NCI-H345 (cell line): ENCODE results near the gene NME4.
A peak's percentile ranks its signal among the peaks of the same experiment; 100 is the strongest.
"Not testable (repeated sequence)": the region's sequence is repeated elsewhere in the genome, so short reads cannot be mapped to it uniquely, and the experiment has no call there.

Experiments
- DNase-seq: peaks from one replicate; lab custom pipeline; 2025; lab: John Stamatoyannopoulos, UW

NME4 gene

DNA sequence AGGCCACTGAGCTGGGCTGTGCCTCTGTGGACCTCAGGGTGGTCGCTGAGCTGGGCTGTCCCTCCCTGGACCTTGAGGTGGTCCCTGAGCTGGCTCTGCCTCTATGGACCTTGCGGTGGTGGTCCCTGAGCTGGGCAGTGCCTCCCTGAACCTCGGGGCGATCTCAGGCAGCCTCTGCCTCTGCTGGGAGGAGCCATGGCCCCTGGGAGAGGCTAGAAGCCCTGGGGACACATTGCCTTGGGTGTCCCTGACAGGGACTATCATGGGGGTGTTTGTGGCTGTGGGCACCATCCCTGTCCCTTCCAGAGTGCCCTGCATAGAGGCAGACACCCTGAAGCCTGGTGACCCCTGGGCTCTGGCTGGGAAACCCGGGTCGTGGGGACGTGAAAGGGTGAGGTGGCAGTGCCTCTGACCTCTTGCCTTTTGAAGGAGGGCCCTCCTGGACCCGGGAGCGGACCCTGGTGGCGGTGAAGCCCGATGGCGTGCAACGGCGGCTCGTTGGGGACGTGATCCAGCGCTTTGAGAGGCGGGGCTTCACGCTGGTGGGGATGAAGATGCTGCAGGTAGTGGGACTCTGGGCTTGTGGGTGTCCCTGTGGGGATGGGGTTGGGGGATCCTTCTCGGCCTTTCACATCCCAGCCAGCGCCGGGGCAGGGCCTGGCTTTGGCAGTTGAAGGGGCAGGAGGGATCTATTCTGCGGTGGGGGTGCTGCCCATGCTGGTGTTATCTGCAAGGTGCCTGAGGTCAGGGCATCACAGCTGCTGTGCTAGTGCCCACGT, 1.8 kb downstream of the NME4 start:
- no peak for DNase-seq

DNA sequence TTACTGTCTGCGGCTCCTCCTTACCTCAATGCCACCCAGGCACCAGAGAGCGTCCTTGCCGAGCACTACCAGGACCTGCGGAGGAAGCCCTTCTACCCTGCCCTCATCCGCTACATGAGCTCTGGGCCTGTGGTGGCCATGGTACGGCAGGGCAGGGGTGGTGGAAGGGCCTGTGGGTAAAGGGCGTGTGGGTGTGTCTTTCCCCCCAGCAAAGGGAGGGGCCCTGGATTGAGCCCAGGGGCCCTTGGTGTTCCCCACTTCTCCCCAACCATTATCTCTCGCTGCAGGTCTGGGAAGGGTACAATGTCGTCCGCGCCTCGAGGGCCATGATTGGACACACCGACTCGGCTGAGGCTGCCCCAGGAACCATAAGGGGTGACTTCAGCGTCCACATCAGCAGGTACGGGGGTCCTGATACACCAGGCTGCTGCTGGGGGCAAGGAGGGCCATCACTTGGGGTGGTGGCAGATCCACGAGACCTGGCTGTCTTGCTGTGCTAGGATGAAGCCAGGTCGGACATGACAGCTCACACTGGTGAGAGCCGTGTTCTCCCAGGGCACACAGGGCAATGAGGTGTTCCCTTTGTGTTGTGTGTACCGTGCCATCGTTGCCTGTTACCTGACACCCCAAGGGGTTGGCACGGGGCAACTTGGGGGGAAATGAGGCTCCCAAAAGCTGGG, 2.5 kb downstream of the NME4 start:
- DNase-seq, result no peak

DNA sequence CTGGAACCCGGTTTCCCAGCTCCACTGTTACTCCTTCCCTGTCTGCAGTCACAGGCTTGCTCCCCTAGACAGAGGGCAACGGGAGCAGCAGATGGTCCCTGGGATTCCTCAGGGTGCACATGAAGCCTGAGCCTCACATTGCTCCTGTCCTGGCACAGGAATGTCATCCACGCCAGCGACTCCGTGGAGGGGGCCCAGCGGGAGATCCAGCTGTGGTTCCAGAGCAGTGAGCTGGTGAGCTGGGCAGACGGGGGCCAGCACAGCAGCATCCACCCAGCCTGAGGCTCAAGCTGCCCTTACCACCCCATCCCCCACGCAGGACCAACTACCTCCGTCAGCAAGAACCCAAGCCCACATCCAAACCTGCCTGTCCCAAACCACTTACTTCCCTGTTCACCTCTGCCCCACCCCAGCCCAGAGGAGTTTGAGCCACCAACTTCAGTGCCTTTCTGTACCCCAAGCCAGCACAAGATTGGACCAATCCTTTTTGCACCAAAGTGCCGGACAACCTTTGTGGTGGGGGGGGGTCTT, 3.1 kb downstream of the NME4 start:
- DNase-seq, result no peak

DNA sequence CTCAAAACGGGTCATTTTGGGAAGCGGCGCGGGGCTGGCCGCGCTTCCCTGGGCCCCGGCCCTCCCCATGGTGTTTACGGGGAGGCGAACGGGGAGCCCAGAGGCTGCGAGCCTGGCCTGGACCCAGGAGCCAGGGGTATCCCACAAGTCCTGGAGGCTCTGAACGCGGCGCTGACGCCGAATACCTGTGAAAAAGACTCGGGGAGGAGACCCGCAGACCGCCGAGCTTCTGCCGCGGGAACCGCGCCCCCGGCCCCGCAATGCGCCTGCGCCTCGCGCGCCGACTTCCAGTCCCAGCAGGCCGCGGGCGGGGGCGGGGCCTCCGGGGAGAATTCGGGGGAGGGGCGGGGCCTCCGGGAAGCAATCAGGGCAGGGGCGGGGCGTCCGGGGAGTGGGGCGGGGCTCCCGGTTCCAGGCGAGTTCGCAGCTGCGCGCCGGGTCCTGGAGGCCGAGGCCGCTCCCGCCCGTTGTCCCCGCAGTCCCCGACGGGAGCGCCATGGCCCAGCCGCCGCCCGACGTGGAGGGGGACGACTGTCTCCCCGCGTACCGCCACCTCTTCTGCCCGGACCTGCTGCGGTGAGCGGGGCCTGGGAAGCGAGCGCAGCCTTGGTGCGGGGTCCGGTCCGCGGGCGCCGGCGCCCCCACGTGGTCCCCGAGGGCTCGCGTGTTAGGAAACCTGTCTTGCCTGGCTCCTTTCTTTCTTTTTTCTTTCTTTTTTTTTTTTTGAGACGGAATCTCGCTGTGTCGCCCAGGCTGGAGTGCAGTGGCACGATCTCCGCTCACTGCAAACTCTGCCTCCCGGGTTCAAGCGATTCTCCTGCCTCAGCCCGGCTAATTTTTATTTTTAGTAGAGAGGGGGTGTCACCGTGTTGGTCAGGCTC, 4.7 kb downstream of the NME4 start, which contains the start of gene DECR2:
TSS of gene DECR2 (plus strand) at position 418 of the 881 bp plus-strand sequence. CDS start at position 497, 79 bp downstream.
- peak; percentile 89 for DNase-seq

DNA sequence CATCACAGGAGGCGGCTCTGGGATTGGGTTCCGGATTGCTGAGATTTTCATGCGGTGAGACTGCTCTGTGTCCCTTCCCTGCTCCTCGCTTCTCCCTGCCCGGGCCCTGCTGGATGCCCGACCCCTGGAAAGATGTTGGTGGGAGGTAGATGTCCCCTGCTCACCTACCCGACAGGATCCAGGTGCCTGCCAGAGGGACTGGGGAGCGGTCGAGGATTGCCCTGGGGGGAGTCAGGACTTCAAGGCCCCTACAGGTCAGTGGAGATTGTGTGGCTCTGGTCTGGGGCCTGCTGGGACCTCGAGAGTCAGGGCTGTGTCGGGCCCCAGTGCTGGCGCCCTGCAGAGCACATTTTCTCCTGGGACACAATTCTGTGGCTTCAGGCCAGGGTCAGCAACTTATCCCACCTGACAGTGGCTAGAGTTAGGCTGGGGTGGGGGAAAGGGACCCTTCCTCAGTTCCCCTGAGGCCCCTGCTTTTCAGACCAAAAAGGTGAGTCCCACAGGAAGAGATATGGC, 8.0 kb downstream of the NME4 start:
- no peak for DNase-seq

DNA sequence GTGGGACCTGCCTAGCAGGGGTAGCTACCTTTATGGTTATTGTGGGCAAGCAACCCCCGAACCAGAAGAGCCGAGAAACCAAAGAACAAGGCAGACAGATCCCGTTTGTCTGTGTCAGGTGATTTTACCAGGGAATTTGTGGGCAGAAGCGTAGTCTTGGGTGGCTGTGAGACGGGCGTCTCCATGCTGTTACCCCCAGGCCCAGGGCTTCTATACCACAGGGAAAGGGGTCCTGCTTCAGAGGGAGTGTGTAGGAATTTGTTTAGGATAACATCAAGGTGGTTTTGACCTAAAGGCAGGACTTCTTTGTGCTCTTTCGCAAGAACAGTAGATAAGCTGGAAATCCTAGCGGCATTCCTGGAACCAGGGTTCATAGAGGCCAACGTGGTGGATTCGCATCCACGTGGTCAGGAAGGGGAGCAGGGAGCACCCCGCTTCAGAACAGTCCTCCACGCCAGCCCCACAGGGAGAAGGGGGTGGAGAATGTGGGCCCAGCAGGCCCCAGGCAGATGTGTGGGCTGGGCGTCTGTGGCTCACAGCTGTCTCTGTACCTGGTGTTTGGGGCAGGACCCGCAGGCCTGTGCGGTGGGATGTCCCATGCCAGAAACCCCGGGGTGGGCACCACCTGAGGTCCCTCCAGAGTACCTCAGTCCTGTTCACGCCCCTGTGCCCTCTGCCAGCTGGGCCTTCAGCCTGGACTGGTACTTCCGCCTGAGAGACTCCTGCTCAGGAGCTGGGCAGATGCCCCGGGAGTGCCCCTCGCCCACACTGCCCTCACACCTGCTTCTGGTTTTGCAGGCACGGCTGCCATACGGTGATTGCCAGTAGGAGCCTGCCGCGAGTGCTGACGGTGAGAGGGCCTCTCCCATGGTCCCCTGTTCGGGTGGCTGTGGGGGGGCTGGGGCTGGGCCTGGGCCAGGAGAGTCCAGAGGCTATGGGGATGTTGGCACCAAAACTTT, 8.8 kb downstream of the NME4 start:
- no peak for DNase-seq

DNA sequence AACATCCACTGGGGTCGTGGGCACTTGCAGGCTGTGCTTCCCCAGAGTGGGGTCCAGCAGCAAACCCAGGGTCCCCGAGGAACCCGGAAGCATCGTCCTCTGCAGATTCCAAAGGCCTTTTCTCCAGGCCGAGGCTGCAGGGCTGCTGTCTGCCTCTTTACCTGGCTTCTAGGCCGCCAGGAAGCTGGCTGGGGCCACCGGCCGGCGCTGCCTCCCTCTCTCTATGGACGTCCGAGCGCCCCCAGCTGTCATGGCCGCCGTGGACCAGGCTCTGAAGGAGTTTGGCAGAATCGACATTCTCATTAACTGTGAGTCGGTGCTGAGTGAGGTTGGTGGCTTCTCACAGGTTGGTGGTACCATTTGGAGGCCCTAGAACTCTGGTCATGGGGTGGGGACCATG, 10.3 kb downstream of the NME4 start:
- DNase-seq, result no peak

DNA sequence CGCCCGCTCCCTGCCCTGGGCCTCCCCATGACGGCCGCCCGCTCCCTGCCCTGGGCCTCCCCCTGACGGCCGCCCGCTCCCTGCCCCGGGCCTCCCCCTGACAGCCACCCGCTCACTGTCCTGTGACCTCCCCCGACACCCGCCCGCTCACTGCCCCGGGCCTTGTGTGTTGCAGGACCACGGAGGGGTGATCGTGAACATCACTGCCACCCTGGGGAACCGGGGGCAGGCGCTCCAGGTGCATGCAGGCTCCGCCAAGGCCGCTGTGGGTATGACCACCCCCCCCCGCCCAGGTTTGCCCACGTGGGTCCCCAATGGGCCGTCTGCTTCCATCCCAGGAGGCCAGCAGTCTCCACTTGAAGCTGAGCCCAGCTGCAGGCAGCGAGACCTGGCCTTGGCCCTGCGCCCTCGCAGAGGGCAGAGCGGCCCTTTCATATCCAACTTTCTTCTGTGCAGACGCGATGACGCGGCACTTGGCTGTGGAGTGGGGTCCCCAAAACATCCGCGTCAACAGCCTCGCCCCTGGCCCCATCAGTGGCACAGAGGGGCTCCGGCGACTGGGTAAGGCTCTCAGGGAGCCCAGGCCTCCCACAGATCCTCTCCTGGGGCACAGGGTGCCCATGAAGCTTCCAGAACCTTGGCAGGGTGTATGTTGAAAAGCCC, 13.6 kb downstream of the NME4 start:
- no peak for DNase-seq

DNA sequence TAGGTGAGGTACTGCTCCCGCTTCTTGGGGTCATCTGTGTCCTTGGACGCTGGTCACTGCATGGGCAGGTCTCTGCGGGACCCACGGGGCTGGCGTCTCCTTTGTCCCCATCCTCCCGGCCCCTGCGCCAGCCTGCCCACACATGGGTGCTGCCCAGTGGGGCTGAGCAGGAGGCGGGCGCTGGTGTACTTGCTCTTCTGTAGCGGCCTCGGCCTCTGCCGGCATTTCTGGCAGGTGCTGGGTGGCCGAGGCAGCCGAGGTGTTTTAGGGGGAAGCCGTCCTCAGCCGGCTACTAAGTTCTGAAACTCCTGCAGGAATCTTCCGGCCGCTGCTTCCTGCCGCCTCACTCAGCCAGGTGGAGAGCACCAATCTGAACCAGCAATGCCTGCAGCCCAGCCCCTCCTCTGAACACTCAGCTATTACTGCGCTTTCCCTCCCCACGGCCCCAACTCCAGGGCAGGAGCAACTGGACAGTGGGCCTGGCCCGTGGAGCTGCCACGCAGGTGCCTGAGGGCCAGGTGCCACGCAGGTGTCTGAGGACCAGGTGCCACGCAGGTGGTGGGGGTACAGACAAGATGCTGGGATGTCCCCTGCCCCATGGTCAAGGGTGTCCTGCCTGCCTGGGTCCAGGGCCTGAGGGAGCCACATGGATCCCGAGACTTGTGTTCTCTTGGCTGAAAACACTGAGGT, 14.7 kb downstream of the NME4 start:
- no peak for DNase-seq

DNA sequence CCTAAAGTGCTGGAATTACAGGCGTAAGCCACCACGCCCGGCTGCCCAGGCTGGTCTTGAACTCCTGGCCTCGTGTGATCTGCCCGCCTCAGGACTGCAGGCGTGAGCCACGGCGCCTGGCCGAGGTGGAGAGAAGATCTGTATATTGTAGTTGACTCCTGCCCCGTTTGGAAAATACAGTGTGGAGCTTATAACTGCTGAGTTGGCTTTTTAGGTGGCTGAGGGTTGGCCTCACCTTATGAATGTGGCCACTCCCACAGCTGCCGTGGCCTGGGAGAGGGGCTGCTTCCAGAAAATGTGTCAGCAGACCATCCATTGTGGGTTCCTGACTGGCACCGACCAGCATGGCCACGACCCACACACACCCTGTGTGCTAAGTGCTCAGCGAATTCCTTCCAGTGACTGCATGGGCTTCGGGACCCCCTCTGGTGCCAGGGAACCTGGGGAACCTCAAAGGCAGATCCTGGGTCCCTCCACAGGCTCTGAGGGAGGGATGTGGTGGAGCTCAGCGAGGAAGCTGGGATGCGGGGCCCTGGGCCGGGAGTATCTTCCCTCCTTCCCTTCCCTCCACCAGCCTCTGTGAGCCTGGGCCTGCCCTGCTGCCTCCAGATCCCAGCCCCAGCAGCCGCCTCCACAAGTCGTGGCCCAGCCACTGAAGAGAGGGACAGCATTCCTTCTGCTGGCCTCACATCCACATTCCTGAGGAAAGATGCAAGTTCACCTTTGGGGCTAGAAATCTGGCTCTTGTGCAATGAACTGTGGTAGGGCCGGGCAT, 17.6 kb downstream of the NME4 start:
- no peak for DNase-seq

DNA sequence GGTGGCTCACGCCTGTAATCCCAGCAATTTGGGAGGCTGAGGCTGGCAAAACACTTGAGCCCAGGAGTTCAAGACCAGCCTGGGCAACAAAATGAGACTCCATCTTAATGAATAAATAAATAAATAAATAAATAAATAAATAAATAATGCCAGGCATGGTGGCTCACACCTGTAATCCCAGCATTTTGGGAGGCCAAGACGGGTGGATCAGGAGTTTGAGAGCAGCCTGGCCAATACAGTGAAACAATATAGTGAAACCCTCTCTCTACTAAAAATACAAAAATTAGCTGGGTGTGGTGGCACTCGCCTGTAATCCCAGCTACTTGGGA, 18.1 kb downstream of the NME4 start:
- DNase-seq, result not testable (repeated sequence)

DNA sequence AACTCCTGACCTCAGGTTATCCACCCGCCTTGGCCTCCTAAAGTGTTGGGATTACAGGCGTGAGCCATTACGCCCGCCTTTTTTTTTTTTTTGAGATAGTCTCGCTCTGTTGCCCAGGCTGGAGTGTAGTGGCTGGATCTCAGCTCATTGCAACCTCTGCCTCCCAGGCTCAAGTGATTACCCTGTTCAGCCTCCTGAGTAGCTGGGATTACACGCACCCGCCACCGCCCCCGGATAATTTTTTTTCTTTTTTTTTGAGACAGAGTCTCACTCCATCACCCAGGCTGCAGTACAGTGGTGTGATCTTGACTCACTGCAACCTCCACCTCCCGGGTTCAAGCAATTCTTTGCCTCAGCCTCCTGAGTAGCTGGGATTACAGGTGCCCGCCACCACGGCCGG, 25.2 kb downstream of the NME4 start:
- not testable (repeated sequence) for DNase-seq

DNA sequence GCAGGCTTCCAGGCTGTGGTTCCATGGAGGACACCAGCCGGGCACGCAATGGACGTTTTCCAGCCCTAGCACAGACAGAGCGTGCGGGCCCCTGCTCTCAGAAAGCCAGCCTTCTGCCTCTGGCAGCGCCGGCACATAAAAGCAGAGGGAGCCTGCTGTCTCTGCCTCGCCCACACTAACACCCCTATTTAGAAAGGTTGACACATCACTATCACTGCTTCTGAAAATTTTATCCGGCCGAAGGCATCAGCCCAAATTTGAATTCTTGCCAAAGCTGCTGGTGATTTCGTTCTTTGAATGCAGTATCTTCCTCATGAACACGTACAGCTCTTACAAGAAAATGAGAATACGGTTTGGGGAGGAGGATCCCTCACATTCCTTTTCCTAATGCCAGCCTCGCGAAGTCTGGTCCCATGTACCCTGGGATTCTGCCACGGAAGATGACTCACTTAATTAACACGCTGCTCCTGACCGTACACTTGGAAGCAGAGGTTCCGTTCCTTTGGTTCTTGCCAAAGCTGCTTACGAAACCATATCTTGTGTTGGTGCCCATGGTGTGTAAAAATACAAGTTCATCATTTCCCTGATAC, 27.1 kb downstream of the NME4 start:
- DNase-seq, result no peak

DNA sequence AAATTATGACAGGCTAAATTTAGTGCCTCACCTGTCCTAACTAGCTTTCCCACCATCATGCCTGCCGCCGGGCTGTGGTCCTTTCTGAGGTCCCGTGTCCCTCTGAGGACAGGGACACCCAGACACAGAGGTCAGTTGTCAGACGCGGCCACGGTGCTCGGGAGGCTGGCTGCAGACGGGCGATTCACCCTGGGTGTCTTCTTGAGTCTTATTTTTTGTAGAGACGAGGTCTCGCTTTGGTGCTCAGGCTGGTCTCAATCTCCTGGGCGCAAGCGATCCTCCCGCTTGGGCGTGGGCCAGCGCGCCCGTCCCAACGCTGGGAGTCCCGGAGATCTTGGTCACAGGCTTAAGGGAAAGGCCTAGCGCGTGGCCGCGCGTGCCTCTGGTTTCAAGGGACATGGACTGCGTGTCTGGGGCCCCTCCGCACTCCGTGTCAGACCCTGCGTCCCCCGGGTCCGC, 27.7 kb downstream of the NME4 start:
- no peak for DNase-seq

DNA sequence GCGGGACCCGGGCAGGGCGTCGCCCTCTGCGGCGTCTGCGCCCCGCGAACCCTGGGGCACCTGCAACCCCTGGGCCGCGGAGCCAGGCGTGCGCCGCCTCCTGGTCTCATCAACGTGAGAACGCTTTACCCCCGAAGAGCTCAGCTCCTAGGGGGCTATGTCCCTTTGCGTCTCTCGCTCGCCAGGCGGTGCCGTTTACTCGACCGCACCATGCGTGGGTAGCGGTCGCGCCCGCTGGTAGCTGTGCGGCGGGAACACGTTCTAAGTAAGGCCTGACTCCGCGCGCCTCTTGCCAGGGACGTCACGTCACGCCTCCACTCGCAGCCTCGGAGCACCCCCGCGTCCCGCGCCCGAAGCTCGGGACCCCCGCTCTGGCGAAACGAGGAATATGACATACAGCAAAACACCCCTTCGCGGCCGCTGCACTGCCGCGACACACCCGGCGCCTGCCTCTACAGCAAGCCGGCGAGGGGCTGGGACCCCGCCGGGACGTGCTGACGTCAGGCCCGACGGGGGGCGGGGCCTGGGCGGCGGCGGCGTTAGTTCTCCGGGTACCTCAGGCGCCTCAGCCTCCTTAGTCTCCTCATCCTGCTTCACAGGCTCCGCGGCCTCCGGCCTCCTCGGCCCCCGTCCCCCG, 28.2 kb downstream of the NME4 start, which contains the start of gene RAB11FIP3:
TSS of gene RAB11FIP3 (plus strand) at position 568 of the 637 bp plus-strand sequence. CDS start 358 bp downstream, outside the sequence.
- peak; percentile 79 for DNase-seq

DNA sequence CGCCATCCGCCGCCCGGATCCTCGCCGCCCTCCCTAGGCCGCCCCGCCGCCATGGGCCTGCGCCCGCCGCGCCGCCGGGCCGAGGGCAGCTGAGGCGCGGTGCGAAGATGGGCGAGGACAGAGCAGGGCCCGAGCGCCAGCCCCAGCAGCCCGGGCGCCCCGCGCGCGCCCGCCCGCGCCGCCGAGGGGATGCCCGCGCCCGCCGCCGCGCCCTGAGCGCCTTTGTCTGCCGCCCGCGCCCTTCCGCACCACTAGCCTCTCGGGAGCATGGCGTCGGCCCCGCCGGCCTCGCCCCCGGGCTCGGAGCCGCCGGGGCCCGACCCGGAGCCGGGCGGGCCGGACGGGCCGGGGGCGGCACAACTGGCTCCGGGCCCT, 28.7 kb downstream of the NME4 start:
- no peak for DNase-seq

DNA sequence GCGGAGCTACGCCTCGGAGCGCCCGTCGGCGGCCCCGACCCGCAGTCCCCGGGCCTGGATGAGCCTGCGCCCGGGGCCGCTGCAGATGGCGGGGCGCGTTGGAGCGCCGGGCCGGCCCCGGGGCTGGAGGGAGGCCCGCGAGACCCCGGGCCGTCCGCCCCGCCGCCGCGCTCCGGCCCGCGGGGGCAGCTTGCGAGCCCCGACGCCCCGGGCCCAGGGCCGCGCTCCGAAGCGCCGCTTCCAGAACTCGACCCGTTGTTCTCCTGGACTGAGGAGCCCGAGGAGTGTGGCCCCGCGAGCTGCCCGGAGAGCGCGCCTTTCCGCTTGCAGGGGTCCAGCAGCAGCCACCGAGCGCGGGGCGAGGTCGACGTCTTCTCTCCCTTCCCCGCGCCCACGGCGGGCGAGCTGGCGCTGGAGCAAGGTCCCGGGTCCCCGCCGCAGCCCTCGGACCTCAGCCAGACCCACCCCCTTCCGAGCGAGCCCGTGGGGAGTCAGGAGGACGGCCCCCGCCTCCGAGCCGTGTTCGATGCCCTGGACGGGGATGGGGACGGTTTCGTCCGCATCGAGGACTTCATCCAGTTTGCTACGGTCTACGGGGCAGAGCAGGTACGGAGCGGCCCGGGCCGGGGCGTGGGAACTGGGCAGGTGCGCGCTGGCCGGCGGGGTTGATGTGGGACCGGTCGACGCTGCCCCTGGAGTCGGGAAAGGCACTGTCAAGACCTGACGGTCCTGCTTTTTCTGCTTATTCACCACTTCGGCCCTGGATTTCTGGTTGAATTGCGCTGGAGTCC, 29.3 kb downstream of the NME4 start:
- DNase-seq, result no peak
